Adrenal gland (tissue), 12 donors: ENCODE data around the gene OPRM1. TPM values are rescaled to one million over a fixed set of nuclear protein-coding genes. Genes with fewer than 3 reads are reported as not detected.

ENCODE experiments used
- DNase-seq, 7 donors: peaks; one replicate each; pipeline ENCODE4 v3.0.0-alpha.2; 2019 to 2020
- H3K27ac ChIP-seq, 5 donors: fragments of 200-600 bp; sonication (generic) in 4 of 5; 1 replicate in 3 of 5; 2 replicates in 2 of 5; pipeline versions ENCODE4 v1.5.1 to v1.8.0; 2016 to 2020; ENCODE audit warnings: mild to moderate bottlenecking in 1 of 5
- H3K27me3 ChIP-seq: fragments of 200-600 bp; 2 replicates; pipeline ENCODE4 v1.8.0; 2021
- H3K36me3 ChIP-seq, 2 donors: fragments of 200-600 bp; replicated peaks in 1 of 2; 1 replicate in 1 of 2; 2 replicates in 1 of 2; pipeline versions ENCODE4 v1.5.1 to v1.8.0; 2018 to 2022
- H3K4me1 ChIP-seq, 2 donors: fragments of 200-600 bp; replicated peaks in 1 of 2; 1 replicate in 1 of 2; 2 replicates in 1 of 2; pipeline versions ENCODE4 v1.5.1 to v1.8.0; 2018 to 2021
- H3K4me3 ChIP-seq, 4 donors: fragments of 200-600 bp; sonication (generic) in 3 of 4; one replicate each; pipeline ENCODE4 v1.5.1; 2016 to 2018
- H3K9me3 ChIP-seq, 3 donors: fragments of 200-600 bp; sonication (generic) in 1 of 3; replicated peaks in 1 of 3; 1 replicate in 2 of 3; 2 replicates in 1 of 3; pipeline versions ENCODE4 v1.5.1 to v1.8.0; 2016 to 2021
- CTCF ChIP-seq, 6 experiments: fragments of 450-650 bp in 4 of 6; fragments of 200-600 bp in 2 of 6; sonication (generic) in 1 of 6; IDR thresholded peaks; 1 replicate in 5 of 6; 2 replicates in 1 of 6; pipeline versions ENCODE4 v1.5.1 to v1.8.0; 2016 to 2021; ENCODE audit warnings: antibody characterized with exemption in 6 of 6, mild to moderate bottlenecking in 2 of 6, moderate library complexity in 1 of 6
- POLR2A ChIP-seq, 2 donors: fragments of 450-650 bp; IDR thresholded peaks; one replicate each; pipeline ENCODE4 v1.6.1; 2017; ENCODE audit warnings: antibody characterized with exemption in 2 of 2, mild to moderate bottlenecking in 2 of 2, moderate library complexity in 1 of 2
- WGBS, 4 donors: extraction: QIAGEN DNeasy Blood & Tissue Kit in 2 of 4; methylation state at CpG; one replicate each; pipeline versions ENCODE4 v1.1.5 to v1.1.7; 2013 to 2017; 5-methylcytosine and 5-hydroxymethylcytosine counted together
- intact Hi-C, 2 donors: fragments of 100-400 bp; cut with DNase I; formaldehyde crosslinking; loops; one replicate each; pipeline versions ENCODE4 v1.14.1 to v1.15.0; 2022 to 2023
- polyA plus RNA-seq, 3 donors: library from polyadenylated mRNA; stranded (reverse); fragments of 200-250 nt in 2 of 3; fragments of 350-450 nt in 1 of 3; fragmentation: Illumina TruSeq in 1 of 3; extraction: RNeasy Lipid Tissue Mini Kit (QIAGEN cat#74804) in 1 of 3; gene quantifications; one replicate each; pipeline ENCODE4 v1.2.3, GENCODE V29; 2013 to 2014
- total RNA-seq, 9 donors: library from RNA; depleted of rRNA in 4 of 9; stranded (reverse); fragments of >200 nt in 4 of 9; fragments of 120-200 nt in 1 of 9; fragmentation: NEBNext Ultra II Directional in 1 of 9; extraction: Animal tissue kit (Norgen Biotek cat#: 25700) in 1 of 9; gene quantifications; one replicate each; pipeline versions ENCODE4 v1.1.0 to v1.2.4, GENCODE V29; 2013 to 2023
- donor health status: healthy with polysubstance abuse.
- donor health status: Bipolar disorder and iron deficiency.
- donor health status: DM: yes; HTN: yes; CAD: no.
- donor health status: DM: no; HTN: no; CAD: no.
- donor health status: DM: no; HTN: no; CAD: no.
- donor health status: DM: yes; HTN: yes; CAD: no.

The OPRM1 gene
- total and polyA plus RNA-seq, 12 donors: 0.19 to 3.5 (median 1.0) TPM; not detected in 4

GRCh38 chr6:154210678-154211077 is 171.6 kb downstream of the OPRM1 start:
- no peak overlapping the region for H3K4me3 ChIP-seq
- intact Hi-C loops: no loop called here
- no peaks in the 10 kb centered on the region for H3K9me3 ChIP-seq
- no peak overlapping the region for H3K27ac ChIP-seq
- H3K4me1 ChIP-seq: no peaks in the 10 kb centered on the region
- no peaks in the 10 kb centered on the region for H3K27me3 ChIP-seq
- DNase-seq: no peak
- TF ChIP-seq CTCF (IDR thresholded peaks at IDR 0.05): no peak
- no peak for TF ChIP-seq POLR2A (IDR thresholded peaks at IDR 0.05)
- H3K36me3 ChIP-seq: no peaks in the 10 kb centered on the region

GRCh38 chr6:154213782-154214181 is 174.7 kb downstream of the OPRM1 start:
- no peaks in the 10 kb centered on the region for H3K9me3 ChIP-seq
- H3K36me3 ChIP-seq: no peaks in the 10 kb centered on the region
- 87 to 93% (median 89%) methylated on average over 3 of the region's 3 CpGs for WGBS, 4 donors
- no peaks in the 10 kb centered on the region for H3K27me3 ChIP-seq
- intact Hi-C loops: no loop called here
- DNase-seq: no peak
- TF ChIP-seq CTCF (IDR thresholded peaks at IDR 0.05) (no peak), POLR2A (IDR thresholded peaks at IDR 0.05) (no peak)
- H3K4me1 ChIP-seq: no peaks in the 10 kb centered on the region
- H3K27ac ChIP-seq: no peak overlapping the region
- no peak overlapping the region for H3K4me3 ChIP-seq

GRCh38 chr6:154218301-154218700 is 179.3 kb downstream of the OPRM1 start:
- H3K4me1 ChIP-seq: no peaks in the 10 kb centered on the region
- H3K4me3 ChIP-seq: no peak overlapping the region
- H3K9me3 ChIP-seq: no peaks in the 10 kb centered on the region
- TF ChIP-seq CTCF (IDR thresholded peaks at IDR 0.05) (no peak), POLR2A (IDR thresholded peaks at IDR 0.05) (no peak)
- WGBS, 4 donors: 40 to 57% (median 48%) methylated on average over 6 of the region's 6 CpGs
- no peaks in the 10 kb centered on the region for H3K36me3 ChIP-seq
- intact Hi-C loops: no loop called here
- H3K27ac ChIP-seq: no peak overlapping the region
- DNase-seq: peak in 1 of 7 donors; percentile 19
- H3K27me3 ChIP-seq: no peaks in the 10 kb centered on the region

GRCh38 chr6:154218787-154219186 is 179.7 kb downstream of the OPRM1 start:
- Histone ChIP-seq H3K4me3 (no peak overlapping the region), H3K36me3 (no peaks in the 10 kb centered on the region), H3K27me3 (no peaks in the 10 kb centered on the region), H3K9me3 (no peaks in the 10 kb centered on the region), H3K27ac (no peak overlapping the region), H3K4me1 (no peaks in the 10 kb centered on the region)
- 73 to 78% (median 76%) methylated on average over 6 of the region's 6 CpGs for WGBS, 4 donors
- DNase-seq: no peak
- TF ChIP-seq POLR2A (IDR thresholded peaks at IDR 0.05) (no peak), CTCF (IDR thresholded peaks at IDR 0.05) (no peak)
- intact Hi-C loops: no loop called here
